Ectodermal cell (in vitro differentiated cells): ENCODE data around the gene EDIL3.
A peak's percentile ranks its signal among the peaks of the same experiment; 100 is the strongest.

Experiments used
- H3K27ac ChIP-seq: 2 replicates; pipeline ENCODE4 v1.7.0; 2013; ENCODE audit warnings: mild to moderate bottlenecking, low read depth, low read length; ENCODE audit not compliant: insufficient read depth, poor library complexity, severe bottlenecking
- H3K27me3 ChIP-seq: 2 replicates; pipeline ENCODE4 v1.7.0; 2013; ENCODE audit warnings: mild to moderate bottlenecking, low read length; ENCODE audit not compliant: insufficient read depth, control insufficient read depth, poor library complexity, severe bottlenecking
- H3K36me3 ChIP-seq: one replicate; pipeline ENCODE4 v1.7.0; 2013; ENCODE audit warnings: low read length; ENCODE audit not compliant: control insufficient read depth, insufficient read depth
- H3K4me1 ChIP-seq: one replicate; pipeline ENCODE4 v1.7.0; 2013; ENCODE audit warnings: low read length; ENCODE audit not compliant: control insufficient read depth, insufficient read depth
- H3K4me3 ChIP-seq: 2 replicates; pipeline ENCODE4 v1.7.0; 2013; ENCODE audit warnings: low read depth, low read length, control low read depth; ENCODE audit not compliant: insufficient read depth
- H3K9me3 ChIP-seq: 2 replicates; pipeline ENCODE4 v1.7.0; 2013; ENCODE audit warnings: mild to moderate bottlenecking, low read length, moderate library complexity; ENCODE audit not compliant: control insufficient read depth
- WGBS, 2 experiments: methylation state at CpG; one replicate each; pipeline ENCODE4 v1.1.7; 2013; ENCODE audit warnings: missing lambda C conversion rate in 2 of 2; 5-methylcytosine and 5-hydroxymethylcytosine counted together

EDIL3 gene

DNA sequence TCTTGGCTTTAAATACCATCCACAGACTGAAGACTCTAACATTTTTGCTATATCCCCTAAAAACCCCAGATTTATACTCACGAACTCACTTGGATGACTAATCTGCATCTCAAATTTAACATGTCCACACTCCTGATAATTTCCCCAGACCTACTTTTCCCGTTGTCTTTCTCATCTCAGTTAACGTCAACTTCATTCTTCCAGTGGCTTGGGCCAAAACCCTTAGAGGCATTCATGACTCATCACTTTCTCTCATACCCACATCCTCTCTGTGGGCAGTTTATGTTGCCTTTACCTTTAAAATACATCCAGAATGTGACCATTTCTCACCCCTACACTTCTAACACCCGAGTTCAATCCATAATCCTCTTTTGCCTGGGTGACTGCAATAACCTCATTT is 96.7 kb downstream of the EDIL3 start:
- Histone ChIP-seq H3K36me3 (no peaks in the 10 kb centered on the region), H3K4me3 (no peak overlapping the region), H3K27me3 (no peaks in the 10 kb centered on the region), H3K9me3 (no peaks in the 10 kb centered on the region), H3K27ac (no peak overlapping the region), H3K4me1 (no peaks in the 10 kb centered on the region)
- 88% methylated on average over 4 of the region's 4 CpGs for WGBS, 2 experiments

DNA sequence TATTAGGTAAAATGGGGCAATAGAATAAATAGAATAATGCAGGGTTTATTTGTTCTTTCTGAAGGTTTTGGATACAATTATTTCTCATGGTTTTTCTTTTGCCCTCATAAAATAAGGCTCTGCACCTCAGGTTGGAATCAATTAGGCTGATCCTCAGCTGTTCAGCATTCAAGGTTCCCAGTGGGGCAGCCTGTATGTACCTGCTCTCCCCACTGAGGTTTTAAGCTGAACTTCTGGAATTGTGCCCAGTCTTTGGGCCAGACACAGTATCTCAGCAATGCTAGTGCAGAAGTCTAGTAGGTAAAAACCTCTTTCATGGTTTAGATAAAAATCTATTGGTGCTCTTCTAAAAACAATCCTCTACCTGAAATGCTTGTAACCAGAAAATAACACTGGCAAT is 98.0 kb downstream of the EDIL3 start:
- H3K36me3 ChIP-seq = no peaks in the 10 kb centered on the region
- H3K27me3 ChIP-seq = no peaks in the 10 kb centered on the region
- no peaks in the 10 kb centered on the region for H3K9me3 ChIP-seq
- no peaks in the 10 kb centered on the region for H3K4me1 ChIP-seq
- no peak overlapping the region for H3K27ac ChIP-seq
- H3K4me3 ChIP-seq = no peak overlapping the region

DNA sequence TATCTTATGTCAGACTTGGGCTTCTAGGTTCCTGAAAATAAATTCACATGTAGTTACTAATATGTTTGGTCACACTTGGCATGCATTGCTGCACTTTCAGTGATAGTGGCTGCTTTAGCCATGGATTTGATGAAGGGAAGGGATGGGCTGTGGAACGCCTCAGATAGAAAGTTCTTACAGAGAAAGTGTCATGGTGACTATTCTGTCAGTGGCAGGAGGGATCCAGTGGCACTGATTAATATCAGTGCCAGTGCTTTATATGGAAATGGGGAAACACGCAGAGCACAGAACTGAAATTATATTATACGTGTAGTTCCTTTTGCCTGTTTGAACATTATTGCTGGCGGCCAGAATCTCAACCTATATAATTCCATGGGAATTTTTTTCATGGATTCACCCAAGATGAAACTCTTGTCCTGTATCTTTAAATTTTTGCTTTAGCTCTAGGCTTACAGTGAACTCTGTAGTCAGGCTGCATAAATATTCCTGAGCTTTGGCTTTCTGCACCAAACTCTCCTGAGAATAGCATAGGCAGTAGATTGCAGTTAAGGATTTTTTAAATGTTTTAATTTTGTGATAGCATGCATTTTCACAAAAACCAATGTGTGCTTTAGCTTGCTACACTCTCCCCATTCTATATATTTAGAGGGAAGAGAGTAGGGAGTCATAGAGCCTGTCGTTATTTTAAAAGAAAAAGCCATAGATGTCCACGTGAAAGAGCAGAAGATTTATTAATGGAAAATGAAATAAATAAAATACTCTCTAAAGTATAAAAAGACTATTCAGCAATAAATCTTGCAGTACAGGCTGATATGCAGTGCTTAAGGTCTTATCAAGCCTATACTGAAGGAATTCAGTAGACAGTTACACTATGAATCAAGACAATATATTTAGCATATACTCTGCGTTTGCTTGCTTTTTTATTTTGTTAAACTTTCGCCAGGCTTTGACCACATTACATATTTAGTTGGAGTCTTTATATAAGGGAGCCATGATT is 98.7 kb downstream of the EDIL3 start:
- H3K4me3 ChIP-seq = no peak overlapping the region

DNA sequence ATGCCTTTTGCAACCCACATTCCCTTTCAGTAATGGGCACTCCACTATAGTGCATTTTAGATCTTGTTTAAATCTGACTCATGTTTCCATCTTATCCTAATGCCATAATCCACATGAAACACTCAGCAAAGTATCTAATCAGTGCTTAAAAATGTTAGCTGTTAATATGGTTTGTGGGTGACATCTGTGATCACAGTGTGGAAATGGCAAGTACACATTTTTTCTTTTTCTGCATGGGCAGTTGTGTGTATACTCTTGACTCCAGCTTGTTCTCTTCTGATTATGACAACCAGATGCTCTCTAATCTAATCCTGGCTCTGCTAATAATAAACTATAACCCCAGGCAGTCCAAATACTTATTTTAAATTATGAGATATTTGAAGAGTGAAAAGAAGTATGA is 103.3 kb downstream of the EDIL3 start:
- Histone ChIP-seq H3K27me3 (no peaks in the 10 kb centered on the region), H3K4me3 (no peak overlapping the region), H3K36me3 (no peaks in the 10 kb centered on the region), H3K4me1 (no peaks in the 10 kb centered on the region), H3K9me3 (no peaks in the 10 kb centered on the region), H3K27ac (no peak overlapping the region)

More for the DNA sequence above, 98.7 kb downstream of the EDIL3 start:
- H3K9me3 ChIP-seq = no peaks in the 10 kb centered on the region
- no peak overlapping the region for H3K27ac ChIP-seq
- no peaks in the 10 kb centered on the region for H3K27me3 ChIP-seq
- H3K4me1 ChIP-seq = no peaks in the 10 kb centered on the region
- H3K36me3 ChIP-seq = no peaks in the 10 kb centered on the region
- 91 to 95% methylated on average over 4 to 6 of the region's 8 CpGs for WGBS, 2 experiments

DNA sequence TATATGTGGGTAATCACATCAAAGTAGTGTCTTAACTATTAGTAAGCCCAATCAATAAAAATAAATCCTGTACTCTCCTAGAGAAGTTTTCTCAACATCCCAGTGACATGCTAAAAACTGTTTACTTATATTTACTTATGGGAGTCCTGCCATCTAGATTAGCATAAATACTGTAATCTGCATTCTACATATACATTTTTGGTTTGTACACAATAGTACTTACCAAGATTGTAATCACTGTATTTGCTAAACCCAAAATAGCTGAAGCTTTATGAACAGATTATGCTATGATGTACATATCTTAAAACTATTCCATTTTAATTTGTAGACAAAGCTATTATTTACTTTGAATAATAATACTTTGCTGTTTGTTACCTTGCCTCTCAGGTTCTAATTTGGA is 105.4 kb downstream of the EDIL3 start:
- no peaks in the 10 kb centered on the region for H3K27me3 ChIP-seq
- H3K4me3 ChIP-seq = no peak overlapping the region
- H3K9me3 ChIP-seq = no peaks in the 10 kb centered on the region
- no peaks in the 10 kb centered on the region for H3K4me1 ChIP-seq
- no peak overlapping the region for H3K27ac ChIP-seq
- H3K36me3 ChIP-seq = no peaks in the 10 kb centered on the region

DNA sequence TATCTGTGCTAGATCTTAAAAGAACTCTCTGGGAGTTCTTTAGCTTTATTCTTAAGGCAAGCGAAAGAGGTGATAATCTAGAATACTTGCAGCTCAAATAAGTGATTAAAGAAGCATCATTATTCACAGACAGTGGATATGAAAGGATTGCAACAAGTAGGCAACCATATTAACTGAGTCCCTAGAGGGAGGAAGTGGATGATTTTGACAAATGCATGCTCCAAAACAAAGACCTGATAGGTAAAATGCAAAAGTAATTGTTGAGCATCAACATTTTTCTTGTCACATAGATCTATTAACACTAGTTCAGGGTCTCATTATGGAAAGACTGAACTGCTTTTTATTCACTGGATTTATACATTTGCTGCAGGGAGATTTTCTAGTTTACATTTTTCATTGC is 109.1 kb downstream of the EDIL3 start:
- Histone ChIP-seq H3K27me3 (no peaks in the 10 kb centered on the region), H3K9me3 (no peaks in the 10 kb centered on the region), H3K4me3 (no peak overlapping the region), H3K27ac (no peak overlapping the region), H3K36me3 (no peaks in the 10 kb centered on the region), H3K4me1 (peaks cover 7% of the 10 kb centered on the region)
- 100% methylated on average over 1 of the region's 1 CpG for WGBS, 2 experiments

DNA sequence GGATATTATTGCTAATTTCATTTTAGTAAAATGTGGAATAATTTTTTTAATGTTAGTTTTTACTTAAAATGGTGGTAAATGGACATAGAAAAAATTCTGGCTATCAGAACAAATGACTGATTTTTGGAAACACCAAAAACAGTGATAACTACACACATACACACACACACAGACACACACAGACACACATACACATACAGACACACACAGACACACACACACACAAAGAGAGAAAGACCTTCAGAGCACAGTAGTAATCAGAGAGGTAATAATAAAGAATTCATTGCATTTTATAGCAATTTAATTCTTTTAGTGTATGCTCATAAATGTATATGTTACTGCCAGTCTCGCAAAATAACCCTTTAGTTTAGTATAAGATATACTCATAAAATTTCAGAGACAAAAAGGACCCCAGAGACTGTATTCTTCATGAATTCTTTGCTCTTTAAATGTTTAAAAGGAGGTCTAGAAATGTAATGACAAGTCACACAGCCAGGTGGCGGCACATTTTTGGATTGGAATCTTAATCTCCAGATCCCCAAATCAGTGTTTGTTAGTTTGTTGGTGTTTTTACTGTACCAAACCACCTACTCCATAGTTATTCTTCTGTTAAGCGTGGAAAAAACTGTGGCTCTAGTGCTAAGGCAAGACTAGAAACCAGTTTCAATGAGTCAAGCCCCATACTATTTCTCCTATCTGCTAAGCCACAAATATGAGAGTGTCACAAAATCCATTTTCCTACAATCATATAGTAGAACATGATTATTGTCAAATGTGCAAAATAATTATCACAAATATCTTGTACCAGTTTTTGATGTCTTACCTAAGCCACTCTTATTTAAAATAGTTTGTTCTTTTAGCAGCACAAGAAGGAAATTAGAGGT is 109.9 kb downstream of the EDIL3 start:
- Histone ChIP-seq H3K4me3 (no peak overlapping the region), H3K27ac (no peak overlapping the region), H3K9me3 (no peaks in the 10 kb centered on the region), H3K4me1 (peaks cover 7% of the 10 kb centered on the region), H3K27me3 (no peaks in the 10 kb centered on the region), H3K36me3 (no peaks in the 10 kb centered on the region)
- 59 to 70% methylated on average over 1 to 2 of the region's 3 CpGs for WGBS, 2 experiments

DNA sequence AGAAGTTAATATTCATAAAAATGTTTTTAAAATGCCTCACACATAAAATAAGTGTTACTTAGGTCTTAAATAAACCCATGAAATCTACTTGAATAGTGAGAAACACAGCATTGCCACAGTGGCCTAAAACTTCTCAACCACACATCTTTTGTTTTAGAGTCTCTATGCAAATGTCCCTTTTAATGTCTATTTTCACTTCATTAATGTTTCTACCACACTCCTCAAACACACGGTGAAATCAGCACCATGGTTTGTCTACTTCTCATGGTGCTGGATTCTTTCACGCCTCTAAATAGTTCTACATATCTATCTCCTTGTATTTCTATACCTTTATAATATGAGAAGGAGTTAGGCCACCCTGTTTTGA is 111.2 kb downstream of the EDIL3 start:
- Histone ChIP-seq H3K4me1 (peaks cover 7% of the 10 kb centered on the region), H3K4me3 (no peak overlapping the region), H3K36me3 (no peaks in the 10 kb centered on the region), H3K27ac (no peak overlapping the region), H3K9me3 (no peaks in the 10 kb centered on the region), H3K27me3 (no peaks in the 10 kb centered on the region)
- WGBS, 2 experiments = 84 to 91% methylated on average over 2 of the region's 2 CpGs

DNA sequence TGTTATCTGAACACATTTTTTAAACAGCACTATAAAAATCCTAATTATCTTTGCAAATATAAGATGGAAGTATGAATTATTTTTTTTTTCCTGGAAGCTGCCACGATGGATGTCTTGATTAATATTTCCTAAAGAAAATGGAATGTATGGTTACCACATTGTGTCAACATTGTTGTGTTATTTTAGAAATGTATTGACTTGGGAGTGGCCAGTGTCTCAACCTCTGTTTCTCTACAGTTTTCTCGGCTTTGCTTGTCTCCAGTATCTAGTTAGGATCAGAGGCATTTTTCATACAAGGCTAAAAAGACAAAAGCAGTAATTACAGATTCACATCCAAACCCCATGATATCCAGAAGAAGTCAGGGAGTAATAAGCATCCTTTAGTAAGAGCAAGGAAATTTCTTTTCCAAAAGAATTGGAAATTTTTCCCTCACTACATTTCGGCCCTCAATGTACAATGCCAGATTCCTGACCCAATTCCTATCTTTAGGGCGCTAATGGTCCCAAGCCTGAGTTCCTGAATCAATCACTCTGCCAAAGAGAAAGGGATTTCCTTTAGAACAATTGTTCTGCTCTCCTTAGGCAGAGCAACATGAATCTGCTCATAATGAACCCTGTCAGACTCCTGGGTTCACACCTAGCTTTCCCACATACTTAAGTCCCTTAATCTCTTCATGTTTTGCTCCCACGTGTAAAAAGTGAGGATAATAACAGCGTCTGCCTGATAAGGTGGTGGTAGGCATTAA is 111.7 kb downstream of the EDIL3 start:
- peaks cover 7% of the 10 kb centered on the region for H3K4me1 ChIP-seq
- H3K36me3 ChIP-seq = no peaks in the 10 kb centered on the region
- WGBS, 2 experiments = 81 to 92% methylated on average over 4 of the region's 6 CpGs
- H3K4me3 ChIP-seq = no peak overlapping the region
- H3K9me3 ChIP-seq = no peaks in the 10 kb centered on the region
- no peaks in the 10 kb centered on the region for H3K27me3 ChIP-seq
- H3K27ac ChIP-seq = peak overlapping the region; percentile 6
